GM12801 (cell line): ENCODE results near the gene C12orf57.

Experiments
- TF ChIP-seq, protein P1 (sequence below): IDR thresholded peaks from one replicate; pipeline ENCODE4 v1.5.1; 2011; ENCODE audit warnings: control low read depth; ENCODE audit not compliant: insufficient read length; ENCODE audit errors: extremely low read depth

The C12orf57 gene

DNA sequence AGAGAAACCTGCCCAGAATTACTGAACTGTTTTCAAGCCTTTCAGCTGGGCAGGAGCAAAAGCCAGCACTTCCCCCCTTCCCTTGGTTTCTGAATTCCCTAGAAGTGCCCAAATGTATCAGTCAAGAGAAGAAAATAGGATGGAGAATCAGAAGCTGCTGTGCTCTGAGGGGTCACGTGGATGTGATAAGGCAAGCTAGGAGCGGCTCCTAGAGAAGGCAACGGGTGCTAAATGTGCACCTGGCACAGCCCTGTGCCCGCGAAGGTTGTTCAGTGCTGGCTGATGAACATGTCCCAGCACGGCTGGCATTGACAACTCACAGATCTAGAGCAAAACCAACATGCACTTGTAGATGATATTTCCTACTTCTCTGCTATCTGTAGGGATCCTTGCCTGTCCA, 35.2 kb downstream of the C12orf57 start:
- TF ChIP-seq, protein P1, sequence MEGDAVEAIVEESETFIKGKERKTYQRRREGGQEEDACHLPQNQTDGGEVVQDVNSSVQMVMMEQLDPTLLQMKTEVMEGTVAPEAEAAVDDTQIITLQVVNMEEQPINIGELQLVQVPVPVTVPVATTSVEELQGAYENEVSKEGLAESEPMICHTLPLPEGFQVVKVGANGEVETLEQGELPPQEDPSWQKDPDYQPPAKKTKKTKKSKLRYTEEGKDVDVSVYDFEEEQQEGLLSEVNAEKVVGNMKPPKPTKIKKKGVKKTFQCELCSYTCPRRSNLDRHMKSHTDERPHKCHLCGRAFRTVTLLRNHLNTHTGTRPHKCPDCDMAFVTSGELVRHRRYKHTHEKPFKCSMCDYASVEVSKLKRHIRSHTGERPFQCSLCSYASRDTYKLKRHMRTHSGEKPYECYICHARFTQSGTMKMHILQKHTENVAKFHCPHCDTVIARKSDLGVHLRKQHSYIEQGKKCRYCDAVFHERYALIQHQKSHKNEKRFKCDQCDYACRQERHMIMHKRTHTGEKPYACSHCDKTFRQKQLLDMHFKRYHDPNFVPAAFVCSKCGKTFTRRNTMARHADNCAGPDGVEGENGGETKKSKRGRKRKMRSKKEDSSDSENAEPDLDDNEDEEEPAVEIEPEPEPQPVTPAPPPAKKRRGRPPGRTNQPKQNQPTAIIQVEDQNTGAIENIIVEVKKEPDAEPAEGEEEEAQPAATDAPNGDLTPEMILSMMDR, result no peak

DNA sequence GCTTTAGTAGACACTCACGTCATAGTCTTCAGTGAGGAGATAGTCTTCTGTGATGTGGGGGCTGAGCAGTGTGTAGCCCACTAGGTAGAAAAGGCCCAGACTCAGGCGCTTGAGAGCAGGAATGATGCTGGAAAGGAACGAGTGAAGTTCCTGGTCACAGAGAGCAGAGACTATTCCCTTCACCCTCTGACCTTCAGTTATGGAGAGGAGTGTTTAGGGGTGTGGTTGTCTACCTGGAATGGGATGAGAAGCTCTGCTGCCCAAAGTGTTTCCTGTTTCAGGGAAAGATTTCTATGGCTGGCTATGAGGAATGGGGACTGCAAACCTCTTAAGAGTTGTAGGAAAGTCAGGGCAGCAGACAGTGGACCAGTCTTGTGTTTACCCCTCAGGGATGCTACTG, 35.6 kb downstream of the C12orf57 start:
- TF ChIP-seq, protein P1, result no peak

DNA sequence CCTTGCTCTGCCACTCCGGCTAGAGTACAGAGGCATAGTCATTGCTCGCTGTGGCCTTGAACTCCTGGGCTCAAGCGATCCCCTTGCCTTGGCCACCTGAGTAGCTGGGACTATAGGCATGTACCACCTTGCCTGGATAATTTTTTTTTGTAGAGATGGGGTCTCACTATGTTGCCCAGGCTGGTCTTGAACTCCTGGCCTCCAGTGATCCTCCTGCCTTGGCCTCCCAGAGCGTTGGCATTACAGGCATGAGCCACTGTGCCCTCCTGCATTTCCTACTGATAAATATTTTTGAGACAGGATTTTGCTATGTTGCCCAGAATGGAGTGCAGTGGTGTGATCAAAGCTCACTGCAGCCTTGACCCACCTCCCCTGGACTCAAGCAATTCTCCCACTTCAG, 36.3 kb downstream of the C12orf57 start:
- TF ChIP-seq, protein P1, result no peak

DNA sequence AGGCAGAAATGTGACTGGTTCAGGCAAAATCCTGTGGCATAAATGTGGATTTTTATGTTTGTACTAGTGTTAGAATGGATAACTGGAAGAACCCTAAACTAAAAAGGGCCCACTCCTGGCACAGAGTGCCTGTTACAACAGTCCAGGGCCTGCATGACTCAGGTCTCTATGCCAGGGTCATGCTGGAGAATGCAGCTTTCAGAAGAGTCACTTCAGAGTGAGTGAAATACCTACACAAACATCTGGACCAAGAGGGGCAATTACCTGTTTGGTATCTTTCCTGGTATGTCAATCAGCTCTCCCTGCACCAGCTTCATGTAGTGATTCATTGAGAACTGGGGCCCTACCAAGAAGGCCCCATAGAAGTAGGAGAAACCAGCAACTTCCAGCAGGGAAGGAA, 36.9 kb downstream of the C12orf57 start:
- TF ChIP-seq, protein P1, result no peak

DNA sequence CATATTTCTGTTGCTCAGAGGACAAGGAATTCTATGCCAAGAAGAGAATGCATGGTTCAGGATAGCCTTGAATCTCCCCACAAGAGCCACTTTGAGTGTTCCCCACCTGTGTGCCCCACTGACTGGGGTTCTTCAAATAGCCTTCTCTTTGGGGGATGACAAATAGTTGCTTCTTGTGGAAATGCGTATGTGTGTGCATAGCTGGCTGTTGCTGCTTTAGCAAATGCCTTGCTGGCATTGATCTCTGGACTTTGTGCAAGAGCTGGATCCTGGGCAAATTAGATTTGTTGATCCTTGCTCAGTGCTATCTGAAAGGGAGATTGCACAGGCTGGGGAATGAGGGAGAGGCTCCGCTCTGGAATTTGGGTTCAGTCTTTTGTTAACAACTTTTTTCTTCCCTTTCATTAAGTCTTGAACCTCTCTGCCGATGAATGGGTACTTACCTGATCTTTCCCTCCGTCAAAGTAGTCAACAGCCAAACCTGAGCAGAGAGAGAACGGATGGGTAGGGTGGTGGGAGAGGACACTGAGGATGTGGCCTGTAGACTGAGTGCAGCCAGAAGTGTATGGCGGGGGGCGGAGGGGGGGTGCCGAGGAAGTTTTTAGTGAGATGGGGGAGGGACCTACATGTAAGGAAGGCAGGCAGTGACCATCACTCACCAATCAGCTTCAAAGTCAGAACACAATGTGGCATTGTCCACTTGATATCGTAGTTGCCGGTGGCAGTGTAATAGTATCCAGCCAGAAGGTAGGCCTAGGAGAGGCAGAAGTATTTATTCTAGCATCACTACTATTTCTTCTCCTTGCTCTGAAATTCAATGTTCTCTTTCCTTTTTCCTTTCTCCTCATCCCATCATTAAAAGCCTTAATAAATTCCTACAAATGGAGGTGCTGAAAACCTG, 37.6 kb downstream of the C12orf57 start:
- TF ChIP-seq, protein P1, result no peak

DNA sequence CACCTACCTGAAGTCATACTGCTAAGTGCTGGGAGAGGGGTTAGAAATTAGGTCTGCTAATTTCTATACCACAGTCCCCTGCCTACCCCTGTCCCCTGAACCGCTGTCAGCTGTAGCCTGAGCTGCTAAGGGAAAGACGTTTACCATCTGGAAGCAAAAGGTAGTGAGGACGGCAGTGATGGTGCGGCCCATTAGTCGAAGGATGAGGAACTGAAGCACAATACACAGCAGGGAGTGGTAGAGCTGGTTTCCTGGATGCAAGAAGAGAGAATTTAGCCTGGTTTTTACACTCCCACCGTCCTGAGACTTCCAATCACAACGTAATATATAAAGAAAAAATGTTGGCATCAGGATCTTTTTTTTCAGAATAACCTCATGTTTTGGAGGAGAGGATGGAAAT, 38.7 kb downstream of the C12orf57 start:
- TF ChIP-seq, protein P1, result no peak

DNA sequence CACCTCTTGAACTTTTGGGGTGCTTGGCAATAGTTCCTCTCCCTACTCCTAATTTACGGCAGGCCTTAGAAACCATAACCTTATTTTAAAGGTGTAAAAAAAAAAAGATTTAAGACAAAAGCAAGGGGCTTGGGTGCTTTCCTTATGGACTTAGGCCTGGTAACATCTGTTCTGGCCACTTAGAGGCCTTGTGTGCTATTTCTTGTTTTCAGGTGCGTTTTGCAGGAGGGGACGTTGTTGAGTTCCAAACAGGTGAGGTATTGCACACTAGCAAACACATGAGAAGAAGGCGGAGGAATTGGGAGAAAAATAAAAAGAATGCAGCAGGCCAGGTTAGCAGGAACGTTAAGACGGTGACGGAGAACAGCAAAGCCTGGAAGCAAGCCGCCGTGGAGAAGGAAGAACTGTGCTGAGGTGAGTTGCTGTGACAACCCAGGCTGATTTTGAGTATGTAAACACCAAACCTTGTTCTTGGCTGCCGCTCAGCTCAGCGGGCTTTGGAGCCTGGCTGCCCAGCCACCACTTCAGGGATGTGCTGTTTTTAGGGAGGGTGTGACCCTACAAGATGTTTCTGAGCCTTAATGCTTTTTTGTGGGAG, 44.2 kb downstream of the C12orf57 start:
- TF ChIP-seq, protein P1, result no peak
